Neuronal stem cell (in vitro differentiated cells): ENCODE data around the gene KCTD3. TPM values are rescaled to one million over a fixed set of nuclear protein-coding genes. Genes with fewer than 3 reads are reported as not detected.

Source experiments
- DNase-seq: peaks from one replicate; pipeline ENCODE4 v3.0.0-alpha.2; 2013; ENCODE audit warnings: low spot score
- H2AFZ ChIP-seq: one replicate; pipeline ENCODE4 v1.6.1; 2013; ENCODE audit warnings: mild to moderate bottlenecking, low read length, inconsistent platforms
- H2AK5ac ChIP-seq: 2 replicates; pipeline ENCODE4 v1.6.1; 2013; ENCODE audit warnings: low read depth, mild to moderate bottlenecking, inconsistent platforms, low read length, moderate library complexity, mixed read lengths
- H2BK120ac ChIP-seq: 2 replicates; pipeline ENCODE4 v1.6.1; 2013; ENCODE audit warnings: low read depth, mild to moderate bottlenecking, inconsistent platforms, low read length, moderate library complexity, mixed read lengths
- H2BK12ac ChIP-seq: one replicate; pipeline ENCODE4 v1.6.1; 2013; ENCODE audit warnings: low read length, inconsistent platforms
- H2BK15ac ChIP-seq: 2 replicates; pipeline ENCODE4 v1.6.1; 2013; ENCODE audit warnings: mild to moderate bottlenecking, low read length, inconsistent platforms, mixed read lengths
- H2BK5ac ChIP-seq: one replicate; pipeline ENCODE4 v1.6.1; 2013; ENCODE audit warnings: inconsistent platforms, mild to moderate bottlenecking, low read length, moderate library complexity
- H3K14ac ChIP-seq: one replicate; pipeline ENCODE4 v1.6.1; 2013; ENCODE audit warnings: low read length, inconsistent platforms
- H3K18ac ChIP-seq: 2 replicates; pipeline ENCODE4 v1.6.1; 2013; ENCODE audit warnings: low read length, inconsistent platforms
- H3K23ac ChIP-seq: 2 replicates; pipeline ENCODE4 v1.6.1; 2013; ENCODE audit warnings: low read depth, mild to moderate bottlenecking, mixed read lengths, low read length, inconsistent platforms; ENCODE audit not compliant: poor library complexity
- H3K27ac ChIP-seq: replicated peaks from 3 replicates; pipeline ENCODE4 v1.5.1; 2013; ENCODE audit warnings: low read length, inconsistent platforms
- H3K27me3 ChIP-seq, 3 experiments: 2 replicates each; pipeline ENCODE4 v1.6.1; 2013; ENCODE audit warnings: low read length in 3 of 3, mild to moderate bottlenecking in 2 of 3, inconsistent platforms in 1 of 3, low read depth in 1 of 3, mixed read lengths in 1 of 3, moderate library complexity in 1 of 3; ENCODE audit not compliant: control insufficient read depth in 3 of 3, insufficient read depth in 3 of 3
- H3K36me3 ChIP-seq, 2 donors: replicated peaks in 1 of 2; 2 replicates each; pipeline ENCODE4 v1.6.1; 2013; ENCODE audit warnings: low read length in 2 of 2; ENCODE audit not compliant: control insufficient read depth in 2 of 2, insufficient read depth in 2 of 2
- H3K4ac ChIP-seq: 2 replicates; pipeline ENCODE4 v1.6.1; 2013; ENCODE audit warnings: inconsistent platforms, mild to moderate bottlenecking, low read length, moderate library complexity
- H3K4me1 ChIP-seq, 2 donors: 1 replicate in 1 of 2; 2 replicates in 1 of 2; pipeline ENCODE4 v1.6.1; 2013; ENCODE audit warnings: low read length in 2 of 2, low read depth in 1 of 2; ENCODE audit not compliant: control insufficient read depth in 2 of 2, insufficient read depth in 1 of 2
- H3K4me2 ChIP-seq: one replicate; pipeline ENCODE4 v1.6.1; 2013; ENCODE audit warnings: mild to moderate bottlenecking, low read length, inconsistent platforms; ENCODE audit not compliant: insufficient read depth, poor library complexity, severe bottlenecking
- H3K4me3 ChIP-seq, 2 donors: 2 replicates each; pipeline ENCODE4 v1.5.1; 2013; ENCODE audit warnings: low read length in 2 of 2, mild to moderate bottlenecking in 2 of 2, inconsistent platforms in 1 of 2, moderate library complexity in 1 of 2
- H3K79me1 ChIP-seq: one replicate; pipeline ENCODE4 v1.6.1; 2013; ENCODE audit warnings: low read depth, mild to moderate bottlenecking, inconsistent platforms, low read length, moderate library complexity
- H3K9ac ChIP-seq: one replicate; pipeline ENCODE4 v1.6.1; 2013; ENCODE audit warnings: mild to moderate bottlenecking, low read depth, low read length, inconsistent platforms; ENCODE audit not compliant: poor library complexity
- H3K9me3 ChIP-seq, 2 donors: replicated peaks in 1 of 2; 2 replicates each; pipeline versions ENCODE3 to v1.6.1; 2013; ENCODE audit warnings: low read length in 2 of 2, mild to moderate bottlenecking in 2 of 2, inconsistent platforms in 1 of 2, low read depth in 1 of 2, mixed read lengths in 1 of 2, moderate library complexity in 1 of 2; ENCODE audit not compliant: control insufficient read depth in 2 of 2, insufficient read depth in 1 of 2
- H4K8ac ChIP-seq: one replicate; pipeline ENCODE4 v1.6.1; 2013; ENCODE audit warnings: low read depth, mild to moderate bottlenecking, inconsistent platforms, low read length, moderate library complexity
- H4K91ac ChIP-seq: one replicate; pipeline ENCODE4 v1.6.1; 2013; ENCODE audit warnings: low read length, low read depth, mild to moderate bottlenecking, inconsistent platforms; ENCODE audit not compliant: poor library complexity
- WGBS, 2 donors: extraction: QIAGEN DNeasy Blood & Tissue Kit; methylation state at CpG; one replicate each; pipeline ENCODE4 v1.1.7; 2013; ENCODE audit warnings: missing lambda C conversion rate in 2 of 2, mixed read lengths in 1 of 2; ENCODE audit not compliant: insufficient read length in 2 of 2, insufficient replicate concordance in 1 of 2; ENCODE audit errors: extremely low coverage in 2 of 2; 5-methylcytosine and 5-hydroxymethylcytosine counted together
- small RNA-seq: library from polyadenylated mRNA; stranded (forward); fragments of <200 nt; extraction: miRNeasy Mini kit (QIAGEN cat#:217004); gene quantifications from one replicate; pipeline ENCODE3, GENCODE V24; 2013; ENCODE audit not compliant: insufficient read depth

Gene KCTD3

GRCh38 chr1:215669806-215670491 lies 102.8 kb downstream of the KCTD3 start:
- Histone ChIP-seq H3K27ac (no peak overlapping the region), H2AFZ (no peak overlapping the region), H2BK12ac (no peak overlapping the region), H3K18ac (no peak overlapping the region), H3K4me3 (no peak overlapping the region), H3K4me2 (no peak overlapping the region), H4K91ac (no peak overlapping the region), H3K4ac (no peak overlapping the region), H2BK15ac (no peak overlapping the region), H3K9ac (no peak overlapping the region), H4K8ac (no peak overlapping the region), H3K27me3 (no peaks in the 10 kb centered on the region), H3K79me1 (no peaks in the 10 kb centered on the region), H3K4me1 (peaks cover 0 to 2% of the 10 kb centered on the region in 2 donors), H2AK5ac (no peak overlapping the region), H3K14ac (no peak overlapping the region), H3K23ac (no peak overlapping the region), H3K36me3 (no peaks in the 10 kb centered on the region), H2BK120ac (no peak overlapping the region), H3K9me3 (no peaks in the 10 kb centered on the region), H2BK5ac (no peak overlapping the region)
- no peak for DNase-seq
- WGBS, 2 donors, result no CpG with 5 or more reads among the region's 4 CpGs

Small RNA genes lying within 50 kb of the gene (small RNA-seq; reads per million reads assigned to genes)
- gene RF00108, result not detected
